Fibroblast of the aortic adventitia (primary cell): Measurements from ENCODE around the gene MEGF8. TPM values are rescaled to one million over a fixed set of nuclear protein-coding genes. Genes with fewer than 3 reads are reported as not detected.

ENCODE experiments used
- DNase-seq: peaks from one replicate; pipeline ENCODE4 v3.0.0-alpha.2; 2010; ENCODE audit warnings: low read depth
- H3K4me3 ChIP-seq: 2 replicates; pipeline ENCODE4 v1.5.1; 2011; ENCODE audit warnings: low read depth, mild to moderate bottlenecking, control low read depth, low read length, moderate library complexity
- CTCF ChIP-seq: IDR thresholded peaks from 2 replicates; pipeline ENCODE4 v1.5.1; 2011; ENCODE audit warnings: mild to moderate bottlenecking, low read length, control low read depth, inconsistent platforms; ENCODE audit not compliant: insufficient read depth
- total RNA-seq: library from RNA; depleted of rRNA; stranded (reverse); fragments of >200 nt; gene quantifications from 2 replicates; pipeline ENCODE4 v1.2.3, GENCODE V29; 2012; ENCODE audit warnings: low replicate concordance

Gene MEGF8
- total RNA-seq, 1 donor: 20.0 TPM

- TF ChIP-seq CTCF: no peak
- peak; percentile 99 for DNase-seq
- peak overlapping the region; percentile 72 for H3K4me3 ChIP-seq
Observed at GRCh38 chr19:42396381-42397262, 71.2 kb downstream of the MEGF8 start.

- no peak for TF ChIP-seq CTCF
- no peak for DNase-seq
- H3K4me3 ChIP-seq: peak overlapping the region; percentile 72
Observed at GRCh38 chr19:42397263-42398166, 72.1 kb downstream of the MEGF8 start.

- TF ChIP-seq CTCF: no peak
- H3K4me3 ChIP-seq: no peak overlapping the region
- no peak for DNase-seq
Observed at GRCh38 chr19:42400404-42400803, 75.0 kb downstream of the MEGF8 start.

GRCh38 chr19:42401365-42402303 is 76.2 kb downstream of the MEGF8 start:
- peak overlapping the region; percentile 66 for H3K4me3 ChIP-seq
- DNase-seq: peak; percentile 83
- peak; percentile 85 for TF ChIP-seq CTCF

- no peak for TF ChIP-seq CTCF
- no peak overlapping the region for H3K4me3 ChIP-seq
- DNase-seq: no peak
Observed at GRCh38 chr19:42402376-42403116, 77.1 kb downstream of the MEGF8 start.
